Measurements from ENCODE around the gene FHOD3.

Gene FHOD3

GRCh38 chr18:36481201-36481657 is 183.7 kb downstream of the FHOD3 start:
- DNase-seq (ENCODE audit: low spot score): no peak

DNA sequence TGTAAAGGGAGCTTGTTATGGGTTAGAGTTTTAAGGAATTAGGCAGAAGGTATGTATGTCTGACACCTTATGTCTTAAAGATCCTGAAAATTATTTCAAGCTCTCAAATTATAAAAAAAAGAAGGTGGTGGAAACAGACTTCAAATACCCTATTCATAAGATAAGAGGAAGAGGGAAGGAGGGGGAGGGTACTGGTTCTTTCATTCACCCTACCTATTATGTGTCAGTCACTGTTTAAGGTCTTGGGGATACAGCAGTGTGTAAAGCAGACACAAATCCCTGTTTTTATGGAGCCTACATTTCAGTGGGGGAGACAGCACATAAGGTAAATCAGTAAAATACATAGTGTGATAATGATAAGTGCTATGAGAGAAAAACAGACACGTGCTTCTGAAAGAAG is 184.4 kb downstream of the FHOD3 start:
- DNase-seq (ENCODE audit: low spot score): no peak

GRCh38 chr18:36484591-36484990 is 187.1 kb downstream of the FHOD3 start:
- DNase-seq (ENCODE audit: low spot score): no peak

DNA sequence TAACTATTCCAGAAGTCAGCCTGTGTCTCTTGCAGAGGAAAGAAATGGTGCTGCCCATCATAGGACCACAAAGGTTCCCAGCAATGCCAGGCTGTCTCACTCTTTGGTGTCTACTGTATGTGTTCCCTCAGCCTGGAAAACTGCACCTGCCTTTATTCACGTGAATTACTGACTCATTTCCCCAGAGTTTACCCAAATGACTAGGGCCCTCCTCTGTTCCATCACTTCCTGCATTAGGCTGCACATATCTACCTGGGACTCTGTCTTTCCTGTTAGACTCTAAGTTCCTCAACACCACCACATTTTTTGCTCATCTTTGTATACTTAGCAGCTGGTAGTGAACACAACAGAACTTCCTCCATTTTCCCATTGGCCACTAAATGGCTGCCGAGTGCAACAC is 188.3 kb downstream of the FHOD3 start:
- no peak for DNase-seq (ENCODE audit: low spot score)

DNA sequence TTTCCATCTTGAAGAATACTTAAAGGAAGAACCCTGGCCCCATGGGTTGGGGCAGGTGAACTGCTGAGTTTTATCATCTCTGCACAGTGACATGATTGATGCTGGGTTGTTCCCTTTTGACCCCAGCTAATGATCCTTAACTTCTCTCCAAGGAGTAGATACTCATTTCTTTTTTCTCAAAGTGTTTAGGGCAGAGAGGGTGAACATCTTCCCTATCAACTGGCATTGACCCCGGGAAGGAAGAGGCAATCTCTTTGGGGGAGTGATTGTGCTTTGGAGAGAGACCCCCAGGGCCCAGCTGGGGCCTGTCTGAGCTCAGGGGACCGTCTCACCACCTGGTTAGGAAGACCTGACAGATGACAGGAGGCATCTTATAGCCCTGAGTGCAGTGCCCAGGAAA is 190.6 kb downstream of the FHOD3 start:
- DNase-seq (ENCODE audit: low spot score): no peak

GRCh38 chr18:36490897-36491296 is 193.4 kb downstream of the FHOD3 start:
- no peak for DNase-seq (ENCODE audit: low spot score)

DNA sequence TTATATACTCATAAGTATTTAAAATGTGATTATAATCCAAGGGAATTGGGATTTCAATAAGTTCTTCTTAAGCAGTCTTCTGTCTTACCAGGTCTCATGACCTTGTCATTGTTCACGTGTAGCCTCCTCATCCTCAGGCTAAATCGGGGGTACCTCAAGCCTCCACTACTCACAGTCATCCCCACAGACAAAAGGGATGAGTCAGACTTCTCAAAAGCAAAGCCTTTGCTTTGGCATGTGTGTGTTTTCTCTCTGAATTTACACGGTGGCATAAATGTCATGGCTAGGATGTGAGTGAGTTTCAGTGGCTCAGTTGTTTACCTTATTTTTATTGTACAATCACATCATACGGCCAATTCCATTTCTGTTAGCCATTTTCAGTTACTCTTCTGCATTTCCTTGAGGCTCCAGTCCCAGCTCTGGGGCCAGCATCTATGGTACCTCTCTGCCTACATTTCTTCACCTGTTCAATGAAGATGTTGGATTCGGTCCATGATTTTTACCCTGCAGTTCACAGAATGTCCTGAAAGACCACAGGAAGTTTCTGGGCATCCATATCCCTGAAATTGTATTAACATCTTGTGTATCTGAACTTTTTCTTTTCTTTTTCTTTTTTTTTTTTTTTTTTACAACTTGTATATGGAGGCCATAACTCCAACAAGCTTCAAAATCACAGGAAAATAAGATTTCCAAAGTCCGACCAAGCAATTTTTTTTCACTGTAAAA is 195.3 kb downstream of the FHOD3 start:
- no peak for DNase-seq (ENCODE audit: low spot score)

DNA sequence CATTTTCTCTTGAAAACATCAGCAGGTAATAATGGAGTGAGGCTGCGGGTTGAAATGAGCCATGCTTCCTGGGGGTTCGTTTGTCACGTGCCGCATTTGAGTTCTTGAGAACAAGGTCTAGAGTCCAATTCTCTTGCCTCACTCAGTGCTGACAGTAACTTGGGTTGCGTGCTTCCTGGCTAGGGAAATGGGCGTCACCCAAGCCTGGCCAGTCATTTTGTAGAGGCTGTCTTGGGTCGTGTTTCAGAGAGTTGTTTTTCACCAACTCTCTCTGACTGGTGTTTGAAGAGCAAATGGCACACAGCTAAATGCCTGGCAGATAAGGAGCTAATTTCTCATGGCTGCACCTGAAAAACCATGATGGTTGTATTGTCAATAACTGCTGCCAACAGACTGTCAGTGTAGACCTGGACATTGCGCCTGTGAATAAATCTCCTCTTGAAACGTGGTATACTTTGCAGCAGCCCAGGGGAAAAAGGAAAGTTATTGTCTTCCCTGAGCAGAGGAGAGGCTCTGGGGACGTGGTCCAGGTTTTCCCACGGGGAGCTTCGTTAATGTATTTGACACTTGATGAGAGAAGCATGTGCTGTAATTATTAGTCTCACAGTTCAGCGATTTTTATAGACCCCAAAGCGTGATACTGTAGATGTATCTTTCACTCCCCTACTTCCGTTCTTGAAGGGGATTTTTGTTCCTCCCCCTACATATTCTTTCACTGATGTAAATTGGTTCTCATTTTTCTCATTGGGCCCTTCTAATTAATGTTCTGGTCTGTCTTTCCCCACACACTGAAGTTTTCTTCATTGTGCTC is 196.0 kb downstream of the FHOD3 start:
- DNase-seq (ENCODE audit: low spot score): no peak

GRCh38 chr18:36494160-36494437 is 196.6 kb downstream of the FHOD3 start:
- DNase-seq (ENCODE audit: low spot score): no peak

DNA sequence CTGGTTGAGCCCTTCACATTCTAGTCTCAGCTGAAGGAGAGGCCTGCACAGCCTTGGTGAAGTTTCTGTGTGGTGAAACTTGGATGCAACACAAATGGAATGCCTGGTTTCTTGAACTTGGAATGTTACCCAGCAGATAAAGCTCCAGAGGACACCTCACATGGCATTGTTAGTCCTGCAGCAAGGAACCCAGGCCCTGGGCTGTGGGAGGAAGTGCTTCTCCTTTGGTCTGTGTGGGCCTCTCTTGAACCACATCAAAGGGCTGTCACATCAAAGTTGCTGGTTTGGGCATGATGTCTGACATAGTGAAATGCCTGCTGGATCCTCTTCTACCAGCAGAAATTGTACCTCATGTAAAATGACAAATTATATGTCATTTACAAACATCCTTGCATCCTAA is 198.5 kb downstream of the FHOD3 start:
- DNase-seq (ENCODE audit: low spot score): no peak

DNA sequence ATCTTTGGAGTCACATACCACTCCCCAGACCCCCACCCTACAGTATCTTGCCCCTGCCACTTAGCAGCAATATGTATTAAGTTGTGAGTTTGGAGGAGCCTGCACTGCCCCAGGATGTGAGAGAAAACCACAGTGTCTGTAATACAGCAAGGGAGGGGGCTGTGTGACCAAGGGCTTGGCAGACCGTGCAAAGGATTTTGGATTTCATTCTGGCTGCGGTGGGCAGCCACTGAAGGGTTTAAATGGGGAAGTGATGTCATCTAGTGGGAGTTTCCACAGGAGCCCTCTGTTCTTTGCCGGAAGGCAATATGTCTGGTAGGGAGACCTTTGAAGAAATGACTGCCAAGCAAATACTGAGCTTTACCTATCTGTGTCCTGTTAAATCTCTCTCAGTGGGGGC is 202.4 kb downstream of the FHOD3 start:
- DNase-seq (ENCODE audit: low spot score): no peak

DNA sequence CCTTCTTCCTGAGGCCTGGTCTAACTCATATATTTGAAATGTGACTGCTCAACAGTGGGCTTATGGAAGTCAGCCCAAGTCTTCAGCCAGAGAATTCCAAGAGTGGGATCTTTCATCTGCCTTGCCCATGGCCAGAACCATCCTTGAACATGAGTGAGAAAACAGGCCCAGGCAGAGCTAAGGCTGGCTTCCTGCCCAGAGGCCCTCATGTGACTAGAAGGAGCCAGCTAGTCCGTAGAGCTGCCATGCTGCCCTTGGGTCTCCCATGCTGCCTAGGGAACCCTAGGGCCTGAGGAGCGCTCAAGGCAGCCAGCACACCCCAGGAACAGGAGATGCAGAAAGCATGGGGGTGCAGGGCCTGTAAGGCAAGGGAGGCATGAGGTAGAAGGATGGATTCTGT is 203.6 kb downstream of the FHOD3 start:
- no peak for DNase-seq (ENCODE audit: low spot score)

DNA sequence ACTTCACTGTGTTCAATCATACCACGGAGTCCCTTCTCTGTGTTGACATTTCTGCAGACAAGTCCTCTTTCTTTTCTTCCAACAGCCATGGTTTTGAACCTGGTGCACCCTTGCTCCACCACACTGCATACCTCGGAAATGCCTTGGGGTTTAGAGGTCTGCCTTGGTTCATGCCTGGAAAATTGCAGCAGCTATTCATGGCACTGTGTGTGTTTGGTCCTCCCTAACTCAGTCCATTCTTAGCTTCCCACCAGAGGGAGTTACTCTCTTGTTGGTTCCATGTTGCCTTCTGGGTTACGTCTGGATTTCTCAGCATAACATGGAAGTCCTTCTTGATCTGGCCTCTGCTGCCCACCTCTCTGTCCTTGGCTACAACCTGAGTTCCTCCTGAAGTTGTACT is 206.0 kb downstream of the FHOD3 start:
- no peak for DNase-seq (ENCODE audit: low spot score)

GRCh38 chr18:36504928-36505327 is 207.4 kb downstream of the FHOD3 start:
- DNase-seq (ENCODE audit: low spot score): no peak

- no peak for DNase-seq (ENCODE audit: low spot score)
Observed at GRCh38 chr18:36505665-36506064, 208.2 kb downstream of the FHOD3 start.

DNA sequence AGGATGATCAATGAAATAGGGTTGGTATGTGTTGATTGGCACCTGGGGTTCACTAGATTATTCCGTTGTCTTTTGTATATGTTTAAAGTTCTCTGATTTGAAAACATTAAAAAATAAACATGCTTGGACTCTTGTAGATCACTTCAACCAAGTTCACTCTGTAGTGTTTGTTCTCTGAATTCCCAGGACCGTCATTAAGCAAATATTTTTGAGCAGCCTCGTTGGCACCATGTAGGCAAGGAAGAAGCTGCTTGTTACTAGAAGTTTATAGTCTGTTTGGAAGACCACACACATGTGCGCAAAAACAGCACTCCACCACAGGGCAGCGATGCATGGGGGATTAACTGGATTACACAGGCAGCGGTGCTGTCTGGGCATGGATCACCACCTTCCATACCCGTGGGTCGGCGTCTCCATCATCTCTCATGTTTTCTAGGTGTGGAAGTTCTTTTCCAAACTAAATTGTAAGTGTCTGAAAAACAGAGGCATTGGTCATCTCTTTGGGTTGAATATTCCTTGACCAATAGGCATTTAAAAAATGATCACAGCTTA is 212.2 kb downstream of the FHOD3 start:
- no peak for DNase-seq (ENCODE audit: low spot score)

- no peak for DNase-seq (ENCODE audit: low spot score)
Observed at GRCh38 chr18:36511791-36512352, 214.4 kb downstream of the FHOD3 start.

- DNase-seq (ENCODE audit: low spot score): no peak
Observed at GRCh38 chr18:36513556-36513955, 216.0 kb downstream of the FHOD3 start.

DNA sequence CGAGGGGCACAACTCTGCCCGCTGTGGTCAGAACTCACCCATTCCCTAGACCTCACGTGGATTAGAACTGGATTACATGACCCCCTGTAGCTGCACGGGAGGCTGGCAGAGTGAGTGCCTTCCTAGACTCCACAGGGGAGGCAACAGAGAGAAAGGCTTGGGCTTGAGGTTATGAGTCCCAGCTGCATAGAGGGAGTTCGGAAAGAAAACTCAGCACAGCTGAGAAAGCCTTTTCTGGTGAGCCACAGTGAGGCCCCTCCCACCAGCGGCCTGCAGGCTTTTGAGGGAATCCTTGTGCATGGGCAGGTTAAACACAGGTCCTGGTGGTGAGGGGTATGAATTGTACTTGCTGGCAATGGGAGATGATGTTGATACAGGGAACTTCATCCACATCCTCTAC is 217.3 kb downstream of the FHOD3 start:
- no peak for DNase-seq (ENCODE audit: low spot score)

DNA sequence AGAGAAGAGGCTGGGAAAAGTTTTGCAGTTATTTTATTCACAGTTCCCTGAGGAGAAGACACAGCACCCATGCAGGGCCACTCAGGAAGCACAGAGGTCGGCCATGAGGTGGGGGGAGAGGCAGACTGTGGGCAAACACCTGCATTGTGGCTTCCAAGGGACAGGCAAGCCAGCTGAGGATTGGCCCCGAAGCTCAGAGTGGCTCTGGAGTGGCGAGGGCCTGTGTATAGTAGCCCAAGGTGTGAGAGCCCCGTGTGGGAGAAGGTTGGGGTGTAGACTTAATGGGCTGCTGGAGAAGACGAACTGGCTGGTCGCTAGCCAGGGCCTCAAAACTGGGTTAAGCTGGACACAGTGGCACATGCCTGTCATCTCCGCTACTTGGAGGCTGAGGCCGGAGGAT is 218.7 kb downstream of the FHOD3 start:
- DNase-seq (ENCODE audit: low spot score): no peak

DNA sequence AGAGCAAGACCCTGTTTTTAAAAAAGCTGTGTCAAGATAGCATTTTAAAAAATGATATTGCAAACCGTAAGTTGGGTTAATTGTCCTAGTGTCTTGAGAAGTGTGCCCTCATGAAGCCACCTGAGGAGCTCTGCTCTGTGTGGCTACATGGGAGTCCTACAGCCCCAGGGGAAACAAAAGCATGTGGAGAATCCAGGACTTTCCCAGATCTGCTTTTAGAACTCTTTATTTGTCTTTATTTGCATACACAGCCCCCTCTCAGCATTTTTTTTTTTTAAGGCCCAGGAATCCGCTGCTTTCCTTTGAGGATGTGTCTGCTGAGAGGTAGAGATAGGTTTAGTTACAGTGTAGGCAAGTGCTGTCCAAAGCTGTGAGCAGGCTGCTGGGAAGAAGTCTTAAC is 219.2 kb downstream of the FHOD3 start:
- no peak for DNase-seq (ENCODE audit: low spot score)

GRCh38 chr18:36518839-36519238 is 221.3 kb downstream of the FHOD3 start:
- no peak for DNase-seq (ENCODE audit: low spot score)

- DNase-seq (ENCODE audit: low spot score): no peak
Observed at GRCh38 chr18:36519358-36519757, 221.8 kb downstream of the FHOD3 start.

Data from activated CD4-positive, alpha-beta T cell treated with anti-CD3 and anti-CD28 coated beads, Interleukin-2, Interleukin-4, amounts not matched to agents 100 ng/mL and 50 ng/mL, durations not matched to agents 16 hours and 8 hours (primary cell).